ENCODE results near the gene EDARADD. TPM values are rescaled to one million over a fixed set of nuclear protein-coding genes. Genes with fewer than 3 reads are reported as not detected.
"Not testable (repeated sequence)": the region's sequence is repeated elsewhere in the genome, so short reads cannot be mapped to it uniquely, and the experiment has no call there.

EDARADD gene
- total and polyA plus RNA-seq, 9 donors: 0.29 to 2.9 (median 0.51) TPM

DNA sequence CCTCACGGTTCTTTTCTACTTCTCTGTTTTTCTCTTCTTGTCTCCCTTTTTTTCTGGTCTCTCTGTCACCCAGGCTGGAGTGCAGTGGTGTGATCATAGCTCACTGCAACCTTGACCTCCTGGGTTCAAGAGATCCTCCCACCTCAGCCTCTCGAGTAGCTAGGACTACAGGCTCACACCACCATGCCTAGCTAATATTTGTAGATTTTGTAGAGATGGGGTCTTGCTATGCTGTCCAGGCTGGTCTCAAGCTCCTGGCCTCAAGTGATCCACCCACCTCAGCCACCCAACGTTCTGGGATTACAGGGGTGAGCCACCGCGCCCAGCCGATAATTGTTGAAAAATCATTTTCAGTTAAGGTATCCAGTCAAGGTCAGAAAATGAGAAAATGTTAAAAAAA lies 103.8 kb downstream of the EDARADD start:
- intact Hi-C loops (cut with DNase I): loop anchor here in 1 of 4 donors (10.0 kb wide), 1 partner anchor 327 kb away; no protein-coding TSS in a partner anchor

DNA sequence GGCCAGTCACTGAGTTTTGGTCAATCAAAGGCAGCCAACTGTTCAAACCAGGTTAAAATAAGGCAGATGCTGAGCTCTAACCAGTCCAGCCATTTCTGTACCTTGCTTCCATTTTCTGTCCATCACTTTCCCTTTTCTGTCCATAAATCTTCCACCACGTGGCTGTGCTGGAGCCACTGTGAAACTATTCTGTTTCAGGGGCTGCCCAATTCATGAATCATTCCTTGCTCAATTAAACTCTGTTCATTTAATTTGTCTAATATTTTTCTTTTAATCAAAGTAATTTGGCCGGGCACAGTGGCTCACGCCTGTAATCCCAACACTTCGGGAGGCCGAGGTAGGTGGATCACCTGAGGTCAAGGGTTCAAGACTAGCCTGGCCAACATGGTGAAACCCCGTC lies 107.0 kb downstream of the EDARADD start:
- TF ChIP-seq, protein P1, sequence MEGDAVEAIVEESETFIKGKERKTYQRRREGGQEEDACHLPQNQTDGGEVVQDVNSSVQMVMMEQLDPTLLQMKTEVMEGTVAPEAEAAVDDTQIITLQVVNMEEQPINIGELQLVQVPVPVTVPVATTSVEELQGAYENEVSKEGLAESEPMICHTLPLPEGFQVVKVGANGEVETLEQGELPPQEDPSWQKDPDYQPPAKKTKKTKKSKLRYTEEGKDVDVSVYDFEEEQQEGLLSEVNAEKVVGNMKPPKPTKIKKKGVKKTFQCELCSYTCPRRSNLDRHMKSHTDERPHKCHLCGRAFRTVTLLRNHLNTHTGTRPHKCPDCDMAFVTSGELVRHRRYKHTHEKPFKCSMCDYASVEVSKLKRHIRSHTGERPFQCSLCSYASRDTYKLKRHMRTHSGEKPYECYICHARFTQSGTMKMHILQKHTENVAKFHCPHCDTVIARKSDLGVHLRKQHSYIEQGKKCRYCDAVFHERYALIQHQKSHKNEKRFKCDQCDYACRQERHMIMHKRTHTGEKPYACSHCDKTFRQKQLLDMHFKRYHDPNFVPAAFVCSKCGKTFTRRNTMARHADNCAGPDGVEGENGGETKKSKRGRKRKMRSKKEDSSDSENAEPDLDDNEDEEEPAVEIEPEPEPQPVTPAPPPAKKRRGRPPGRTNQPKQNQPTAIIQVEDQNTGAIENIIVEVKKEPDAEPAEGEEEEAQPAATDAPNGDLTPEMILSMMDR (IDR thresholded peaks at IDR 0.05): no peak
- TF ChIP-seq EP300 (IDR thresholded peaks at IDR 0.05) (no peak), POLR2A (IDR thresholded peaks at IDR 0.05) (no peak)
- Histone ChIP-seq H3K4me1 (ENCODE audit: insufficient read depth) (no peaks in the 10 kb centered on the region), H3K4me3 (no peak overlapping the region), H3K9me3 (no peaks in the 10 kb centered on the region), H3K27ac (no peak overlapping the region), H3K27me3 (no peaks in the 10 kb centered on the region), H3K36me3 (no peaks in the 10 kb centered on the region)
- DNase-seq: no peak
- WGBS, 3 donors: 88 to 93% (median 90%) methylated on average over 6 of the region's 6 CpGs
- intact Hi-C loops (cut with DNase I): no loop called here

More for the DNA sequence above, 103.8 kb downstream of the EDARADD start:
- Histone ChIP-seq H3K4me1 (ENCODE audit: insufficient read depth) (no peaks in the 10 kb centered on the region), H3K27me3 (no peaks in the 10 kb centered on the region), H3K4me3 (no peak overlapping the region), H3K27ac (no peak overlapping the region), H3K36me3 (no peaks in the 10 kb centered on the region), H3K9me3 (no peaks in the 10 kb centered on the region)
- DNase-seq: no peak
- TF ChIP-seq EP300 (IDR thresholded peaks at IDR 0.05) (no peak), POLR2A (IDR thresholded peaks at IDR 0.05) (no peak)
- TF ChIP-seq, protein P1 (IDR thresholded peaks at IDR 0.05): no peak
- WGBS, 3 donors: 60 to 84% (median 68%) methylated on average over 5 to 6 of the region's 6 CpGs

DNA sequence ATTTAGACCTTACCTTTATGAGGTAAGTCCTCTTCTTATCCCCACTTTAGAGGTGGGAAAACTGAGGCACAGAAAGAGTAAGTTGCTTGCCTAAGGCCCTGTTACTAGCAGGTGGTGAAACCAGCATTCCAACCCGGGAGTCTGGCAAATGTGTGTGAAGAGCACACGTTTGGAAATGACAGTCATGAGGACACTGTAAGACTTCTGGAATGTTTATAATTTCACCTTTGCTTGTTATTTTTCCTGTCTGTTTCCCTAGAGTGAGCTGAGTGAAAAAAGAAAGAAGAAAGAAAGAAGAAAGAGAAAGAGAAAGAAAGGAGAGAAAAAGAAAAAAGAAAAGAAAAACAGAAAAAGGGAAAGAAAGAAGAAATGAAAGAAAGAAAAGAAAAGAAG lies 108.5 kb downstream of the EDARADD start:
- no peak for DNase-seq
- TF ChIP-seq POLR2A (IDR thresholded peaks at IDR 0.05): no peak
- TF ChIP-seq, protein P1 (IDR thresholded peaks at IDR 0.05): no peak
- TF ChIP-seq EP300 (IDR thresholded peaks at IDR 0.05): no peak
- no peaks in the 10 kb centered on the region for H3K27me3 ChIP-seq
- 30 to 35% (median 34%) methylated on average over 2 of the region's 2 CpGs for WGBS, 3 donors
- peaks cover 2% of the 10 kb centered on the region for H3K4me1 ChIP-seq (ENCODE audit: insufficient read depth)
- H3K36me3 ChIP-seq: no peaks in the 10 kb centered on the region
- H3K4me3 ChIP-seq: no peak overlapping the region
- no peaks in the 10 kb centered on the region for H3K9me3 ChIP-seq
- no peak overlapping the region for H3K27ac ChIP-seq
- intact Hi-C loops (cut with DNase I): no loop called here

DNA sequence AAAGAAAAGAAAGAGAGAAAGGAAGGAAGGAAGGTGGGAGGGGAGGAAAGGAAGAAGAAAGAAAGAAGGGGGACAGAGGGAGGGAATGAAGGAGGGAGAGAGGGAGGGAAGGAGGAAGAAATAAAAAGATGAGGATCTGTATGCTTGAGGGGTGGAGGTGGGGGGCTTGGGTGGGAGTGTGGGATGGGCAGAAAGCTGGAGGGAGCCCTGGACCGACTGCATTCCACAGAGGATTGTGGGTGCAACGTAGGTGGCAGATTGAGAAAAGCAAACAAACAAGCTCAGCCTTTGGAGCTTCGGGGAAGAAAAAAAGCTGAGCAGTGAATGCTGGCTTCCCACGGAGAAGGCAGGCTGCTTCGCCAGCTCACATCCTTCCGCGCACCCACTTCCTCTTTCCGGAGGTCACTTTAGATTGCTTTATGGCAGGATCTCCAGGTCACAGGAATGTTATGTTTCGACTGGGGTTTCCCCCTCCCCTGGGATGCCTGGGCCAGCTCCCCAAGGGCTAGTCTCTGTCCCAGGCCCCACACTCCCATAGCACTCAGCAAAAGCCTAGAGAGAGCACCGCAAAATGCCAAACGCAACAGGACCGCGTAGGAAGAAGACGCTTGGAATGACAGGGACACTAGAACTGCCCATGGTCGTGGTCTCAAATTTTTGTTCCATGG lies 109.0 kb downstream of the EDARADD start:
- peak overlapping the region; percentile 18 for H3K4me3 ChIP-seq
- WGBS, 3 donors: 18 to 27% (median 23%) methylated on average over 15 of the region's 15 CpGs
- intact Hi-C loops (cut with DNase I): no loop called here
- no peak for TF ChIP-seq POLR2A (IDR thresholded peaks at IDR 0.05)
- TF ChIP-seq EP300 (IDR thresholded peaks at IDR 0.05): no peak
- TF ChIP-seq, protein P1 (IDR thresholded peaks at IDR 0.05): no peak
- H3K9me3 ChIP-seq: no peaks in the 10 kb centered on the region
- DNase-seq: peak in 2 of 5 donors; percentile 39 to 50
- no peak overlapping the region for H3K27ac ChIP-seq
- no peaks in the 10 kb centered on the region for H3K36me3 ChIP-seq
- H3K27me3 ChIP-seq: no peaks in the 10 kb centered on the region
- H3K4me1 ChIP-seq (ENCODE audit: insufficient read depth): peaks cover 2% of the 10 kb centered on the region

DNA sequence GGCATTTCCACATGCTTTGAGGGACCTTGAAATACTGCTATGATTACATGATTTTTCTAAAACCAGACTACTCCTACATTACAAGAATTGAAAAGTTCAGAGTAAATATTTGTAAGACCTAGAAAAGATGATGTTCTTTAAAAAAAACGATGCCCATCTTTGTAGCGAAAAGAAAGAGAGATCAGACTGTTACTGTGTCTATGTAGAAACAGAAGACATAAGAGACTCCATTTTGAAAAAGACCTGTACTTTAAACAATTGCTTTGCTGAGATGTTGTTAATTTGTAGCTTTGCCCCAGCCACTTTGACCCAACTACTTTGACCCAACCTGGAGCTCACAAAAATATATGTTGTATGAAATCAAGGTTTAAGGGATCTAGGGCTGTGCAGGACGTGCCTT lies 110.3 kb downstream of the EDARADD start:
- WGBS, 3 donors: 41 to 59% (median 49%) methylated on average over 3 of the region's 3 CpGs
- H3K4me1 ChIP-seq (ENCODE audit: insufficient read depth); intact Hi-C loops (cut with DNase I); DNase-seq; H3K4me3 ChIP-seq; H3K27ac ChIP-seq; H3K36me3 ChIP-seq; H3K9me3 ChIP-seq; H3K27me3 ChIP-seq: not testable (repeated sequence)

All from ovary (tissue), 9 donors.